GM12891 (cell line): ENCODE results near the gene SRSF6.
"Not testable (repeated sequence)": the region's sequence is repeated elsewhere in the genome, so short reads cannot be mapped to it uniquely, and the experiment has no call there.

Experiments used
- DNase-seq: peaks from one replicate; pipeline ENCODE4 v3.0.0; 2011; ENCODE audit warnings: low spot score; ENCODE audit not compliant: insufficient read length
- FAIRE-seq: peaks from 2 replicates; lab custom pipeline; 2011; peaks lifted over from hg19 to GRCh38; lab: Jason Lieb, UNC
- PAX5 ChIP-seq: IDR thresholded peaks from 2 replicates; pipeline ENCODE4 v1.6.1; 2011; ENCODE audit warnings: low read length, moderate library complexity, mild to moderate bottlenecking; ENCODE audit not compliant: insufficient read depth, severe bottlenecking
- POLR2A ChIP-seq: IDR thresholded peaks from 2 replicates; pipeline ENCODE4 v1.6.1; 2011; ENCODE audit warnings: low read depth, low read length, control low read depth
- POLR2AphosphoS5 ChIP-seq: IDR thresholded peaks from 2 replicates; pipeline ENCODE4 v1.6.1; 2011; ENCODE audit warnings: low read depth, low read length, control low read depth
- POU2F2 ChIP-seq: IDR thresholded peaks from 2 replicates; pipeline ENCODE4 v1.6.1; 2011; ENCODE audit warnings: low read depth, mild to moderate bottlenecking, control low read depth, low read length, moderate library complexity
- SPI1 ChIP-seq: IDR thresholded peaks from 2 replicates; pipeline ENCODE4 v1.6.1; 2011; ENCODE audit warnings: low read depth, low read length, control low read depth
- TAF1 ChIP-seq: IDR thresholded peaks from 2 replicates; pipeline ENCODE4 v1.6.1; 2011; ENCODE audit warnings: low read depth, low read length, control low read depth

The SRSF6 gene

GRCh38 chr20:43431134-43431519 lies 26.6 kb upstream of the SRSF6 start:
- no peak for DNase-seq
- FAIRE-seq, result no peak
- TF ChIP-seq POLR2AphosphoS5 (no peak), POLR2A (no peak), PAX5 (no peak), SPI1 (no peak), POU2F2 (no peak), TAF1 (no peak)

GRCh38 chr20:43432498-43432897 lies 25.2 kb upstream of the SRSF6 start:
- TF ChIP-seq TAF1 (no peak), PAX5 (no peak), POU2F2 (no peak), POLR2AphosphoS5 (no peak), SPI1 (no peak), POLR2A (no peak)
- no peak for DNase-seq
- FAIRE-seq, result no peak

- TF ChIP-seq PAX5 (no peak), TAF1 (no peak), POU2F2 (no peak), POLR2A (no peak), POLR2AphosphoS5 (no peak), SPI1 (no peak)
- DNase-seq, result no peak
- no peak for FAIRE-seq
These were observed 24.3 kb upstream of the SRSF6 start for GRCh38 chr20:43433250-43433854.

- DNase-seq (no peak), FAIRE-seq (no peak)
- TF ChIP-seq SPI1 (no peak), PAX5 (no peak), POLR2AphosphoS5 (no peak), POU2F2 (no peak), POLR2A (no peak), TAF1 (no peak)
These were observed 23.1 kb upstream of the SRSF6 start for GRCh38 chr20:43434565-43434964.

- DNase-seq, result peak; percentile 27
- FAIRE-seq, result peak; percentile 78
- TF ChIP-seq POLR2A (no peak), POU2F2 (peak; percentile 90; the same call in 1 of the 2 replicates), SPI1 (peak; percentile 69)
These were observed 18.9 kb upstream of the SRSF6 start for GRCh38 chr20:43438578-43439316.

DNA sequence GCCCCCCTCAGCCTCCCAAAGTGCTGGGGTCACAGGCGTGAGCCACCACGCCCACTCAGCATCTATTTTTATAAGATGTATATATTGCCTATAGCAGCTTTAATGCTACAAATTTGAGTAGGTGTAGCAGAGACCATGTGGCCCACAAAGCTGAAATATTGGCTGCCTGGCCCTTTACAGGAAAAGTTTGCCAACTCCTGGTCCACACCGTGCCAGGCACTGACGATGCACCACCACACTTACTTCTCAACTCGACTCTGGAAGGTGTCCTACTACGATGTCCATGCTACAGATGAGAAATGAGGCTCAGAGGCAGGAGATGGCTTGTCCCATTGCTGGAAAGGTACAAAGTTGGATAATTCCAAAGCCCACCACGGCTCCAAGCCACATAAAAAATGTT lies 17.2 kb upstream of the SRSF6 start:
- no peak for FAIRE-seq
- DNase-seq, result no peak
- TF ChIP-seq TAF1 (no peak), POU2F2 (no peak), POLR2AphosphoS5 (no peak), PAX5 (no peak), SPI1 (no peak), POLR2A (no peak)

GRCh38 chr20:43442282-43442880 lies 15.3 kb upstream of the SRSF6 start:
- DNase-seq, result no peak
- TF ChIP-seq PAX5 (no peak), POU2F2 (no peak), TAF1 (no peak), SPI1 (no peak), POLR2A (no peak), POLR2AphosphoS5 (no peak)
- FAIRE-seq, result no peak

- FAIRE-seq, result no peak
- TF ChIP-seq POLR2AphosphoS5, result no peak
- no peak for TF ChIP-seq POU2F2
- TF ChIP-seq POLR2A, result no peak
- no peak for TF ChIP-seq TAF1
- no peak for TF ChIP-seq SPI1
- TF ChIP-seq PAX5, result no peak
- DNase-seq, result no peak
These were observed 13.6 kb upstream of the SRSF6 start for GRCh38 chr20:43444107-43444506.

DNA sequence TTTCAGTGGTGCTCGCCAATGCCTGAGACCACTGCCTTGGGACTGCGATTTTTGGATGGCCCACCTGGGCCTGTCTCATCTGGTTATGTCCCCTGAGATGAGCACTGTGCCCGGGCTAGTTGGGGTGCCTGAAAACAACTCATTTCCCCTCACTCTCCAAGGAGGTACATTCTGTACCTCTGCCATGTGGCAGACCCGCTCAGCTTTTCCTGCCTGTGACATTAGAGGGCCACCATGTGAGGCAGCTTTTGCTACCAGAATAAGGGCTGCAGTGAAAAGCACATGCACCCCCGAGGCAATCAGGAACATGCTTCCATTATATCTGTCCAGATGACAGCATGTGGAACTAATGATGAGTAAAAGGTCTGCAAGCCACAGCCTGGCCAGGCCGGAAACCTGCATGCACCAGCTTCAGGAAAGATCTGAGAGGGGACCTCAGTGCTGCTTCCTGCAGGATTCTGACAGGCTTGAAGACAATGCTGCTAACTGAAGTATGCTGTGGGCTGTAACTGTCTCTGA lies 11.3 kb upstream of the SRSF6 start:
- no peak for FAIRE-seq
- DNase-seq, result no peak
- TF ChIP-seq SPI1 (no peak), PAX5 (no peak), POLR2AphosphoS5 (no peak), TAF1 (no peak), POU2F2 (no peak), POLR2A (no peak)

DNA sequence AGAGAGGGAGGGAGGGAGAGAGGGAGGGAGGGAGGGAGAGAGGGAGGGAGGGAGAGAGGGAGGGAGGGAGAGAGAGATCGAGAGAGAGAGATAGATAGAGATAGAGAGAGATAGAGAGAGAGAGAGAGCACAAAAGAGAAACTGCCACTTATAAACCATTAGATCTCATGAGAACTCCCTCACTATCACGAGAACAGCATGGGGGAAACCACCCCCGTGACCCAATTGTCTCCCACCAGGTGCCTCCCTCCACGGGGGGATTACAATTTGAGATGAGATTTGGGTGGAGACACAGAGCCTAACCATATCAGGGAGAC lies 9.3 kb upstream of the SRSF6 start:
- FAIRE-seq, DNase-seq: not testable (repeated sequence)
